SU-DHL-6 (cell line): Measurements from ENCODE around the gene RAPSN.

Source experiments
- H2AFZ ChIP-seq: fragments of 200-600 bp; sonication (generic); 2 replicates; pipeline ENCODE4 v1.6.1; 2014; ENCODE audit warnings: low read depth, mild to moderate bottlenecking, moderate library complexity, mixed read lengths, antibody characterized with exemption, low read length; ENCODE audit not compliant: severe bottlenecking
- H3F3A ChIP-seq: fragments of 200-600 bp; shearing (Covaris generic); 2 replicates; pipeline ENCODE4 v1.6.0; 2016; ENCODE audit warnings: antibody characterized with exemption, mild to moderate bottlenecking; ENCODE audit not compliant: insufficient read depth
- H3K27ac ChIP-seq: fragments of 200-600 bp; sonication (generic); 2 replicates; pipeline ENCODE4 v1.5.1; 2016; ENCODE audit warnings: low read depth, mild to moderate bottlenecking, low read length, moderate library complexity, mixed read lengths
- H3K27me3 ChIP-seq: fragments of 200-600 bp; sonication (generic), shearing (Covaris generic); 2 replicates; pipeline ENCODE4 v1.6.0; 2014; ENCODE audit warnings: mild to moderate bottlenecking, low read length
- H3K36me3 ChIP-seq: fragments of 200-600 bp; sonication (generic); 2 replicates; pipeline ENCODE4 v1.6.1; 2014; ENCODE audit warnings: mild to moderate bottlenecking, low read length, mixed read lengths
- H3K4me2 ChIP-seq: fragments of 300-600, 200-600 bp; shearing (Covaris generic), sonication (generic); 2 replicates; pipeline ENCODE4 v1.6.0; 2014; ENCODE audit warnings: low read length, low read depth, mild to moderate bottlenecking; ENCODE audit not compliant: poor library complexity, severe bottlenecking
- H3K4me3 ChIP-seq: fragments of 200-600 bp; sonication (generic); 2 replicates; pipeline ENCODE4 v1.5.1; 2014; ENCODE audit warnings: antibody characterized with exemption, low read length, mild to moderate bottlenecking, mixed read lengths; ENCODE audit not compliant: insufficient read depth, poor library complexity, severe bottlenecking
- H3K79me2 ChIP-seq: fragments of 200-600 bp; sonication (generic); 2 replicates; pipeline ENCODE4 v1.6.1; 2014; ENCODE audit warnings: mild to moderate bottlenecking, low read length, moderate library complexity; ENCODE audit not compliant: insufficient read depth
- H3K9ac ChIP-seq: fragments of 200-600 bp; sonication (generic); 2 replicates; pipeline ENCODE4 v1.7.0; 2014; ENCODE audit warnings: mild to moderate bottlenecking, low read length
- H3K9me2 ChIP-seq: fragments of 200-600 bp; sonication (generic); replicated peaks from 2 replicates; pipeline ENCODE4 v1.6.1; 2014; ENCODE audit warnings: low read length; ENCODE audit not compliant: insufficient read depth
- H3K9me3 ChIP-seq: fragments of 200-600 bp; sonication (generic); 2 replicates; pipeline ENCODE4 v1.6.1; 2014; ENCODE audit warnings: low read length, mixed read lengths; ENCODE audit not compliant: insufficient read depth
- H4K20me1 ChIP-seq: fragments of 200-600 bp; sonication (generic); 2 replicates; pipeline ENCODE4 v1.6.1; 2014; ENCODE audit warnings: low read depth, mild to moderate bottlenecking, antibody characterized with exemption, low read length, moderate library complexity, mixed read lengths
- CTCF ChIP-seq: fragments of 200-600 bp; sonication (generic); IDR thresholded peaks from one replicate; pipeline ENCODE4 v1.5.1; 2017; ENCODE audit warnings: antibody characterized with exemption, mild to moderate bottlenecking, low read length, moderate library complexity; ENCODE audit not compliant: insufficient read depth, poor library complexity, severe bottlenecking
- EZH2phosphoT487 ChIP-seq: fragments of 200-600 bp; sonication (generic), shearing (Covaris generic); conservative IDR thresholded peaks from 2 replicates; pipeline ENCODE4 v1.6.1; 2018; ENCODE audit warnings: mild to moderate bottlenecking, antibody characterized with exemption, low read length, moderate library complexity, mixed read lengths

The RAPSN gene

DNA sequence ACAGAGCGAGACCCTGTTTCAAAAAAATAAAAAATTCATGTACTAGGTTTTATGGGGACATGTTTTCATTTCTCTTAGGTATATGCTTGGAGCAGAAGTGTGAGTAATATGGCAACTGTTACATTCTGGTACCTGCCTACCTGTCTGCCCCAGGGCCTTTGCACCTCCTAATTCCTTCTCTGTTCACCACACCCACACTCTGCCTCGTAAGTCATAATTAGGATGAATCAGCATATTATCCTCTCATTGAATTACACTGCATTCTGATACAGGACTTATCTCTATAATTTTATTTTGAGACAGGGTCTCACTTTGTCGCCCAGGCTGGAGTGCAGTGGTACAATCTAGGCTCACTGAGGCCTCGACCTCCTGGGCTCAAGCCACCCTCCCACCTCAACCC, 3.1 kb upstream of the RAPSN start:
- Histone ChIP-seq H3K27ac (no peak overlapping the region), H3K4me3 (no peak overlapping the region), H3K36me3 (no peaks in the 10 kb centered on the region), H3K79me2 (no peaks in the 10 kb centered on the region), H4K20me1 (no peaks in the 10 kb centered on the region), H3K9ac (no peak overlapping the region), H3K4me2 (no peak overlapping the region), H3K27me3 (no peaks in the 10 kb centered on the region), H3F3A (no peaks in the 10 kb centered on the region), H2AFZ (no peak overlapping the region), H3K9me2 (no peaks in the 10 kb centered on the region), H3K9me3 (no peaks in the 10 kb centered on the region)
- no peak for TF ChIP-seq EZH2phosphoT487

DNA sequence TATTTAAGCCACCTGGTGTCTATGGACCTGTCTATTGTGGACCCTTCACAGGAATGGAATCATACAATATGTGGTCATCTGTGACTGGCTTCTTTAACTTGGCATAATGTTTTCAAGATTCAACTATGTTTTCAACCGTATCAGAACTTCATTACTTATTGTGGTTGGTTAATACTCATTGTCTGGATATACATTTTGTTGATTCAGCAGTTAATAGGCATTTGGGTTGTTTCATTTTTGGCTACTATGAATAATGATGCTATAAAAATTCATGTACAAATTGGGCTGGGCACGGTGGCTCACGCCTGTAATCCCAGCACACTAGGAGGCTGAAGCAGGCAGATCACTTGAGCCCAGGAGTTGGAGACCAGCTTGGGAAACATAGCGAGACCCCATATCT, 2.5 kb upstream of the RAPSN start:
- no peaks in the 10 kb centered on the region for H3K36me3 ChIP-seq
- no peaks in the 10 kb centered on the region for H3K79me2 ChIP-seq
- H3K4me3 ChIP-seq = no peak overlapping the region
- no peak overlapping the region for H3K9ac ChIP-seq
- H3K9me3 ChIP-seq = no peaks in the 10 kb centered on the region
- H3K27me3 ChIP-seq = no peaks in the 10 kb centered on the region
- H3K4me2 ChIP-seq = no peak overlapping the region
- no peak overlapping the region for H2AFZ ChIP-seq
- TF ChIP-seq EZH2phosphoT487 (no peak), CTCF (no peak)
- no peak overlapping the region for H3K27ac ChIP-seq
- no peaks in the 10 kb centered on the region for H3F3A ChIP-seq
- no peaks in the 10 kb centered on the region for H4K20me1 ChIP-seq
- H3K9me2 ChIP-seq = no peaks in the 10 kb centered on the region

GRCh38 chr11:47449541-47449940, 605 bp upstream of the RAPSN start:
- H2AFZ ChIP-seq = no peak overlapping the region
- H3K4me3 ChIP-seq = no peak overlapping the region
- H3K79me2 ChIP-seq = no peaks in the 10 kb centered on the region
- H3K27me3 ChIP-seq = no peaks in the 10 kb centered on the region
- no peaks in the 10 kb centered on the region for H3K9me3 ChIP-seq
- no peaks in the 10 kb centered on the region for H3F3A ChIP-seq
- no peak overlapping the region for H3K9ac ChIP-seq
- no peak overlapping the region for H3K4me2 ChIP-seq
- H3K9me2 ChIP-seq = no peaks in the 10 kb centered on the region
- H3K27ac ChIP-seq = no peak overlapping the region
- TF ChIP-seq EZH2phosphoT487 = no peak
- no peak for TF ChIP-seq CTCF
- no peaks in the 10 kb centered on the region for H3K36me3 ChIP-seq
- H4K20me1 ChIP-seq = no peaks in the 10 kb centered on the region

DNA sequence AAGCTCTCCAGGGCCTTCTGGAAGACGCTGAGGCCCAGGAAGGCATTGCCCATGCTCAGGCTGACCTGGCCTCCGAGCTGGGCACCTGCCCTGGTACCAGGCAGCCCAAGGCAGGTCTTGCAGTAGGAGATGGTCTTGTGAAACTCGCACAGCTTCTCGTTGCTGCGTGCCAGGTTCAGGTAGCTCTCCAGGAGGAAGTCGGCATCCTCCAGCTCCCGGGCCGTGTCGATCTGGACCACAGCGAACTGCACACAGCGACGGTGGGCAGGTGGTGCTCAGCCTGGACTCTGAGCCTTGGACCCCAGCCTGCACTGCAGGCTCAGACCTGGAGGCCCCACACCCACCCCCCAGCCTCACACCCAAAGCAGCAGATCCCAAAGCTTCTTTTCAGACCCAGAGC, 1.0 kb downstream of the RAPSN start:
- Histone ChIP-seq H3K27ac (no peak overlapping the region), H3K9me2 (no peaks in the 10 kb centered on the region), H3K4me3 (no peak overlapping the region), H3K79me2 (no peaks in the 10 kb centered on the region), H3K36me3 (no peaks in the 10 kb centered on the region), H3K9me3 (no peaks in the 10 kb centered on the region), H3K27me3 (no peaks in the 10 kb centered on the region), H4K20me1 (no peaks in the 10 kb centered on the region), H3K9ac (no peak overlapping the region), H2AFZ (no peak overlapping the region), H3K4me2 (no peak overlapping the region), H3F3A (no peaks in the 10 kb centered on the region)
- TF ChIP-seq EZH2phosphoT487 = no peak
